Right lobe of liver (tissue), 6 donors: ENCODE results near the gene VPS26B. TPM values are rescaled to one million over a fixed set of nuclear protein-coding genes. Genes with fewer than 3 reads are reported as not detected.
"Not testable (repeated sequence)": the region's sequence is repeated elsewhere in the genome, so short reads cannot be mapped to it uniquely, and the experiment has no call there.

Experiments
- ATAC-seq, 4 donors: fragments of 200-7000 bp; cut with Tn5 transposase; one replicate each; pipeline ENCODE4 v1.9.1; 2020; ENCODE audit warnings: mild to moderate bottlenecking in 4 of 4, moderate library complexity in 4 of 4
- DNase-seq, 3 donors: peaks; one replicate each; pipeline ENCODE4 v3.0.0-alpha.2; 2020
- H3K27ac ChIP-seq, 3 donors: fragments of 200-600 bp; one replicate each; pipeline ENCODE4 v1.8.0; 2022
- H3K27me3 ChIP-seq, 2 donors: fragments of 200-600 bp; one replicate each; pipeline ENCODE4 v1.8.0; 2022
- H3K36me3 ChIP-seq, 4 donors: fragments of 200-600 bp; sonication (generic) in 1 of 4; one replicate each; pipeline versions ENCODE4 v1.5.1 to v1.8.0; 2017 to 2022; ENCODE audit warnings: control low read depth in 1 of 4
- H3K4me1 ChIP-seq, 4 donors: fragments of 200-600 bp; sonication (generic) in 1 of 4; one replicate each; pipeline versions ENCODE4 v1.5.1 to v1.8.0; 2017 to 2022; ENCODE audit warnings: control low read depth in 1 of 4
- H3K4me3 ChIP-seq, 3 donors: fragments of 200-600 bp; one replicate each; pipeline ENCODE4 v1.8.0; 2022
- H3K9me3 ChIP-seq, 4 donors: fragments of 200-600 bp; sonication (generic) in 1 of 4; one replicate each; pipeline versions ENCODE4 v1.5.1 to v1.8.0; 2017 to 2022; ENCODE audit warnings: control low read depth in 1 of 4
- POLR2A ChIP-seq: fragments of 450-650 bp; IDR thresholded peaks from one replicate; pipeline ENCODE4 v1.6.1; 2017; ENCODE audit warnings: antibody characterized with exemption, mild to moderate bottlenecking
- WGBS: methylation state at CpG from one replicate; pipeline ENCODE4 v1.1.6; 2018; ENCODE audit warnings: low coverage, low lambda C conversion rate; ENCODE audit not compliant: insufficient coverage; ENCODE audit errors: missing lambda C conversion rate; 5-methylcytosine and 5-hydroxymethylcytosine counted together
- intact Hi-C, 2 donors: fragments of 100-400 bp; cut with DNase I; formaldehyde crosslinking; loops; one replicate each; pipeline versions ENCODE4 v1.11.2 to v1.14.1; 2022
- long read RNA-seq: library from polyadenylated mRNA; unstranded; transcript quantifications from one replicate; pipeline ENCODE4 v2.0.0, GENCODE V29; 2019
- total RNA-seq, 6 experiments: library from RNA; depleted of rRNA in 2 of 6; stranded (reverse); fragments of >200 nt in 2 of 6; fragmentation: NEBNext Ultra II Directional in 3 of 6; extraction: Animal tissue kit (Norgen Biotek cat#: 25700) in 3 of 6; gene quantifications; one replicate each; pipeline versions ENCODE4 v1.1.0 to v1.2.4, GENCODE V29; 2016 to 2023
- TF ChIP-seq, protein P1 (sequence below), 4 donors: fragments of 200-600 bp in 3 of 4; fragments of 450-650 bp in 1 of 4; IDR thresholded peaks; one replicate each; pipeline versions ENCODE4 v1.5.1 to v1.8.0; 2016 to 2022; ENCODE audit warnings: antibody characterized with exemption in 4 of 4, mild to moderate bottlenecking in 2 of 4
- donor health status: DM: no; HTN: yes; CAD: no.
- donor health status: DM: no; HTN: no; CAD: no.
- donor health status: DM: no; HTN: no; CAD: no.
- donor health status: DM: no; HTN: yes; CAD: no.
- donor health status: DM: no; HTN: yes; CAD: no.

VPS26B gene
- 10 to 100 TPM; 22.6 to 33.7 (median 30.0) TPM for total RNA-seq
- long read RNA-seq, partial matches to known transcripts: 0 of 3 reads
- long read RNA-seq, other reads (novel, unspliced or antisense): 2 of 3 reads

DNA sequence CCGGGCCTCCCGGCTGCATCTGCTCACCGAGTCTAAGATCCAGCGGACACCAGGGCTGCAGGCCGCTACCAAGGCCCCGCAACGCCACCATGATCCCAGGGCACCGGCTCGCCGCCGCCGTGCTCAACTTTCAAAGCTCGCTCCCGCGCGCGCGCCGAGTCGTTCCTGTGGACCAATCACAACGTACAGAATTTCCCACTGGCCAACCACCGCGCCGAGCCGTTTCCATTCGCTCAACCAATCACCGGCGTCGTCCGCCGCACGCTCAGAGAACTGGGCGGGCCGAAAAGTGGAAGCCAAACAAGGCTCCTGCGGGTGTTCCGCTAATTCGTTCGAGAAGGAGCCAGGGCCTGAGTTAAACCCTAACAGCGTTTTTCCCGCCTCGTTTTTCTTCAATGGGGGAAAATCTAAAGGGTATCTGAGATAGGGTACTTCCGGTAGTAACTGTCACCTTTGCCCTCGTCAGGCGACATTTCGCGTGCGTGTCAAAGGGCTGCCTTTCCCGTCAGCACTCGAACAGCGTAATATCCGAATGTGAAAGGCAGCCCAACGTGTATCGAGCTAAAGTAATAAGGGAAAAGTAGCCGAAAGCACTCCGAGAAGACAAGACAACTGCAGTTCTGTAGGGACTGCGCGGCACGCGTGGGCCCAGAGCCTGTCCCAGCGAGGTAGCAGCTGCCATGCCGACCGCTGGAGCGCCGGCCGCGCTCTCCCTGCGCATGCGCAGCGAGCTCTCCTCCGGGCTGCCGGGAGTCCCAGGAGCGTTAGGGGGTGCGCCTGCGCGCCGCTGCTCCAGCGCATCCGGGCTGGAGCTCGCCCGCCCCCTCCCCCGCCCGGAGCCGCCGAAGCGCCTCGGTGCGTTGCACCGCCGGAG, at the start of gene VPS26B, which contains the start of gene NCAPD3:
Gene VPS26B (plus strand): TSS at position 836 of the 874 bp plus-strand sequence. CDS start 452 bp downstream, outside the sequence.
Gene NCAPD3 (minus strand): TSS at position 132 of the 874 bp plus-strand sequence. CDS start 41 bp downstream, at position 91.
- Histone ChIP-seq H3K36me3 (peaks cover 0 to 22% (median 0%) of the 10 kb centered on the region in 4 donors), H3K27me3 (no peaks in the 10 kb centered on the region), H3K4me1 (peaks cover 0 to 21% (median 5%) of the 10 kb centered on the region in 4 donors), H3K27ac (peak within 1 kb of the TSS; percentile 91 to 96 (median 91)), H3K4me3 (peak within 1 kb of the TSS; percentile 75 to 81 (median 76)), H3K9me3 (no peaks in the 10 kb centered on the region)
- WGBS: 0% methylated on average over 26 of the region's 89 CpGs
- ATAC-seq (peak; percentile 88 to 91 (median 90)), DNase-seq (peak; percentile 97)
- intact Hi-C loops: no loop called here
- peak; percentile 98 for TF ChIP-seq POLR2A
- TF ChIP-seq, protein P1, sequence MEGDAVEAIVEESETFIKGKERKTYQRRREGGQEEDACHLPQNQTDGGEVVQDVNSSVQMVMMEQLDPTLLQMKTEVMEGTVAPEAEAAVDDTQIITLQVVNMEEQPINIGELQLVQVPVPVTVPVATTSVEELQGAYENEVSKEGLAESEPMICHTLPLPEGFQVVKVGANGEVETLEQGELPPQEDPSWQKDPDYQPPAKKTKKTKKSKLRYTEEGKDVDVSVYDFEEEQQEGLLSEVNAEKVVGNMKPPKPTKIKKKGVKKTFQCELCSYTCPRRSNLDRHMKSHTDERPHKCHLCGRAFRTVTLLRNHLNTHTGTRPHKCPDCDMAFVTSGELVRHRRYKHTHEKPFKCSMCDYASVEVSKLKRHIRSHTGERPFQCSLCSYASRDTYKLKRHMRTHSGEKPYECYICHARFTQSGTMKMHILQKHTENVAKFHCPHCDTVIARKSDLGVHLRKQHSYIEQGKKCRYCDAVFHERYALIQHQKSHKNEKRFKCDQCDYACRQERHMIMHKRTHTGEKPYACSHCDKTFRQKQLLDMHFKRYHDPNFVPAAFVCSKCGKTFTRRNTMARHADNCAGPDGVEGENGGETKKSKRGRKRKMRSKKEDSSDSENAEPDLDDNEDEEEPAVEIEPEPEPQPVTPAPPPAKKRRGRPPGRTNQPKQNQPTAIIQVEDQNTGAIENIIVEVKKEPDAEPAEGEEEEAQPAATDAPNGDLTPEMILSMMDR (IDR thresholded peaks at IDR 0.05): no peak

DNA sequence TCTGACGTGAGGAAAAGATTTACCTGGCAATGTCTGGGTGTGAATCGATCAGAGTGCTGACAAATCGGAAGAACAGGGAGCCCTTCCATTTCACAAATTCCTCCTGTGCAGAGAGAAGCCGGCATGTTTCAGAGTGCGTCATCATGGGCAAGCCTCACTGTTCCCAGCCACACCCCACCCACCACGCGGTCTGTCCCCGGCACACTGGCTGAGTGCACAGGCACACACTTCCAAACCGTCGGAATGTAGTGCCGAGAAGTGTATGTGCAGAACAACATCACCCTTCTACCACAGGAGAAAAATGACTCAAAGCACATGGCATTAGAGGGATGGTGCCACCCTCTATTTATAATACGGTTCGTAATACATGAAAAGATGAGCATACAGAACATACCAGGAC, 48.2 kb upstream of the VPS26B start:
- DNase-seq (no peak), ATAC-seq (no peak)
- no peak overlapping the region for H3K27ac ChIP-seq
- H3K9me3 ChIP-seq: no peaks in the 10 kb centered on the region
- intact Hi-C loops: no loop called here
- TF ChIP-seq, protein P1 (IDR thresholded peaks at IDR 0.05): no peak
- 97% methylated on average over 12 of the region's 13 CpGs for WGBS
- H3K36me3 ChIP-seq: peaks cover 0 to 56% (median 10%) of the 10 kb centered on the region in 4 donors
- no peak overlapping the region for H3K4me3 ChIP-seq
- H3K4me1 ChIP-seq: no peaks in the 10 kb centered on the region
- H3K27me3 ChIP-seq: no peaks in the 10 kb centered on the region

DNA sequence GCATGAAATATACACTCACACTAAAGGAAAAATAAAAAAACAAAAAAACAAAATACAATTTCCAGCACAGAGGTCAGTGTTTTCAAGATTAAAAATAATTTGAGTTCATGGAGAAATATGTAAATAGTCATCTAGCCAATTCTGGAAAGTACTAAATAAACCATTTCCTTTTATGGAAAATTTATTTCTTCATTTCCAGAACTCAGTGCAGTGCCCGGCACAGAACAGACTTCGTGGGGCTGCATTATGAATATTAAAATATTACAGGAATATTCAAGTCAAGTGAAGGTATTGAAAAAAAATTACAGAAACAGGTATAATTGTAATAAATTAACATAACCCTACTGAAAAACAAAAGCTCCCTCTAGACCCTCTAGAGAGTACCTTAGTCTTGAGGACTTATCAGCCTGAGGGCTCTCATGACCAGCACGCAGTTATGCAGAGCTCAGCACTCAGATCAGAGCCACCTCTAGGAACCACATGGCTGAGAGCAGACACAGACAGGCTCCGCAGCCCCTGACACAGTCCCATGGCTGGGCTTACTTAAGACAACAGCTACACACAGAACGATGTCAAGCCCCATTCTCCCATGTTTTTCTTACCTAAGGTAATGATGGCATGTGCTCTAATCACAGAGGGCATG, 46.3 kb upstream of the VPS26B start:
- ATAC-seq (peak in 1 of 4 donors; percentile 43), DNase-seq (no peak)
- no peak for TF ChIP-seq POLR2A
- TF ChIP-seq, protein P1 (IDR thresholded peaks at IDR 0.05): no peak

DNA sequence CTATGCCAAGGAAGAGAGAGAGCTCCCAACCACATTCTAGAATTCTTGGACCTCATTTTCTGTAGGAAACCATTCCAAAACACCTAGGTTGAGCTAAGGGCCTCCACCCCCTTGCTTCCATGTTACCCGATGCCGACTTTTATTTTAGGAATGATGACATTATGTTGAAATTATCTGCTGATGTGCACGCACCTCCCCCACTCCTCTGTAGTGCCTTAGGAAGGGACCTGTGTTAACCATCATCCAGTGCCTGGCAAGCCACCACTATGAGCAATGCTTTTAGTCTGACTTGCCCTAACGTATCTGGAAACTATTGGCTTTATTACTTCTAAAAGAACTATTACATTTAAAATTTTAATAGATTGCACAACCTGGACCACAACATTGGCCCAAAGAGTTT, 42.8 kb upstream of the VPS26B start:
- Histone ChIP-seq H3K36me3 (peaks cover 0 to 50% (median 13%) of the 10 kb centered on the region in 4 donors), H3K4me3 (no peak overlapping the region), H3K27me3 (no peaks in the 10 kb centered on the region), H3K27ac (no peak overlapping the region), H3K9me3 (no peaks in the 10 kb centered on the region), H3K4me1 (no peaks in the 10 kb centered on the region)
- WGBS: 98% methylated on average over 4 of the region's 4 CpGs
- no peak for ATAC-seq
- no peak for DNase-seq
- intact Hi-C loops: no loop called here
- TF ChIP-seq POLR2A: no peak
- TF ChIP-seq, protein P1 (IDR thresholded peaks at IDR 0.05): no peak

More for the DNA sequence above, 46.3 kb upstream of the VPS26B start:
- intact Hi-C loops: no loop called here
- Histone ChIP-seq H3K27ac (no peak overlapping the region), H3K36me3 (peaks cover 0 to 59% (median 10%) of the 10 kb centered on the region in 4 donors), H3K27me3 (no peaks in the 10 kb centered on the region), H3K9me3 (no peaks in the 10 kb centered on the region), H3K4me3 (no peak overlapping the region), H3K4me1 (no peaks in the 10 kb centered on the region)
- WGBS: 59% methylated on average over 2 of the region's 5 CpGs

DNA sequence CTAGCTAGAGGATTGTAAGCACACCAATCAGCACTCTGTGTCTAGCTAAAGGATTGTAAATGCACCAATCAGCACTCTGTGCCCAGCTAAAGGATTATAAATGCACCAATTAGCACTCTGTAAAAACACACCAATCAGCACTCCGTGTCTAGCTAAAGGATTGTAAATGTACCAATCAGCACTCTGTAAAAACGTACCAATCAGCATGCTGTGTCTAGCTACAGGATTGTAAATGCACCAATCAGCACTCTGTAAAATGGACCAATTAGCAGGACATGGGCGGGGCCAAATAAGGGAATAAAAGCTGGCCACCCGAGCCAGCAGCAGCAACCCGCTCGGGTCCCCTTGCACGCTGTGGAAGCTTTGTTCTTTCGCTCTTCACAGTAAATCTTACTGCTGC, 36.4 kb upstream of the VPS26B start:
- H3K27ac ChIP-seq, H3K4me3 ChIP-seq, DNase-seq, H3K9me3 ChIP-seq, H3K27me3 ChIP-seq, H3K4me1 ChIP-seq, intact Hi-C loops, ATAC-seq: not testable (repeated sequence)
- 96% methylated on average over 8 of the region's 8 CpGs for WGBS
- peaks cover 0 to 56% (median 18%) of the 10 kb centered on the region in 4 donors for H3K36me3 ChIP-seq
